MM.1S (cell line): Measurements from ENCODE around the gene SLC12A2.

Experiments used
- DNase-seq: peaks from one replicate; pipeline ENCODE4 v3.0.0-alpha.2; 2015
- H2AFZ ChIP-seq: fragments of 300-600 bp; sonication (generic); 2 replicates; pipeline ENCODE4 v1.6.0; 2016; ENCODE audit warnings: antibody characterized with exemption, low read length
- H3F3A ChIP-seq: fragments of 300-600 bp; sonication (generic); 2 replicates; pipeline ENCODE4 v1.6.1; 2016; ENCODE audit warnings: mild to moderate bottlenecking, antibody characterized with exemption, low read length, moderate library complexity, mixed read lengths; ENCODE audit not compliant: insufficient read depth
- H3K27ac ChIP-seq: fragments of 300-600 bp; sonication (generic); 2 replicates; pipeline ENCODE4 v1.5.1; 2016; ENCODE audit warnings: mild to moderate bottlenecking, low read length
- H3K27me3 ChIP-seq: fragments of 300-600 bp; sonication (generic); replicated peaks from 2 replicates; pipeline ENCODE4 v1.6.0; 2016; ENCODE audit warnings: low read length; ENCODE audit not compliant: insufficient read depth
- H3K36me3 ChIP-seq: fragments of 300-600 bp; sonication (generic); replicated peaks from 2 replicates; pipeline ENCODE4 v1.6.1; 2016; ENCODE audit warnings: mild to moderate bottlenecking, low read length, mixed read lengths; ENCODE audit not compliant: insufficient read depth
- H3K4me1 ChIP-seq: fragments of 300-600 bp; sonication (generic); 2 replicates; pipeline ENCODE4 v1.6.1; 2016; ENCODE audit warnings: low read length, mixed read lengths
- H3K4me2 ChIP-seq: fragments of 300-600 bp; sonication (generic); 2 replicates; pipeline ENCODE4 v1.6.0; 2016; ENCODE audit warnings: low read depth, low read length
- H3K4me3 ChIP-seq: fragments of 300-600 bp; sonication (generic); 2 replicates; pipeline ENCODE4 v1.5.1; 2016; ENCODE audit warnings: low read length, mixed read lengths
- H3K79me2 ChIP-seq: fragments of 300-600 bp; sonication (generic); 2 replicates; pipeline ENCODE4 v1.6.1; 2016; ENCODE audit warnings: mixed run types, low read length, mixed read lengths
- H3K9ac ChIP-seq: fragments of 300-600 bp; sonication (generic); 2 replicates; pipeline ENCODE4 v1.6.1; 2016; ENCODE audit warnings: low read length, mixed read lengths
- H3K9me2 ChIP-seq: fragments of 300-600 bp; sonication (generic); replicated peaks from 2 replicates; pipeline ENCODE4 v1.6.1; 2016; ENCODE audit warnings: mild to moderate bottlenecking, low read length, mixed read lengths; ENCODE audit not compliant: insufficient read depth
- H3K9me3 ChIP-seq: fragments of 300-600 bp; sonication (generic); replicated peaks from 2 replicates; pipeline ENCODE4 v1.6.1; 2016; ENCODE audit warnings: mild to moderate bottlenecking, low read length, mixed read lengths; ENCODE audit not compliant: insufficient read depth
- H4K20me1 ChIP-seq: fragments of 300-600 bp; sonication (generic); 2 replicates; pipeline ENCODE4 v1.6.1; 2016; ENCODE audit warnings: mild to moderate bottlenecking, low read length, moderate library complexity, mixed read lengths; ENCODE audit not compliant: insufficient read depth
- EZH2 ChIP-seq: fragments of 300-600 bp; sonication (generic); optimal IDR thresholded peaks from 2 replicates; pipeline ENCODE3; 2017; ENCODE audit warnings: low read depth, mild to moderate bottlenecking, antibody characterized with exemption, low read length, mixed read lengths
- EZH2phosphoT487 ChIP-seq: fragments of 300-600 bp; sonication (generic); IDR thresholded peaks from 2 replicates; pipeline ENCODE4 v1.6.1; 2018; ENCODE audit warnings: antibody characterized with exemption, low read length
- TF ChIP-seq, protein P1 (sequence below): fragments of 300-600 bp; sonication (generic); IDR thresholded peaks from 2 replicates; pipeline ENCODE4 v1.5.1; 2016; ENCODE audit warnings: antibody characterized with exemption, low read length, mixed read lengths

SLC12A2 gene

GRCh38 chr5:128074953-128075352 is 8.6 kb upstream of the SLC12A2 start:
- TF ChIP-seq EZH2 (no peak), EZH2phosphoT487 (no peak)
- TF ChIP-seq, protein P1, sequence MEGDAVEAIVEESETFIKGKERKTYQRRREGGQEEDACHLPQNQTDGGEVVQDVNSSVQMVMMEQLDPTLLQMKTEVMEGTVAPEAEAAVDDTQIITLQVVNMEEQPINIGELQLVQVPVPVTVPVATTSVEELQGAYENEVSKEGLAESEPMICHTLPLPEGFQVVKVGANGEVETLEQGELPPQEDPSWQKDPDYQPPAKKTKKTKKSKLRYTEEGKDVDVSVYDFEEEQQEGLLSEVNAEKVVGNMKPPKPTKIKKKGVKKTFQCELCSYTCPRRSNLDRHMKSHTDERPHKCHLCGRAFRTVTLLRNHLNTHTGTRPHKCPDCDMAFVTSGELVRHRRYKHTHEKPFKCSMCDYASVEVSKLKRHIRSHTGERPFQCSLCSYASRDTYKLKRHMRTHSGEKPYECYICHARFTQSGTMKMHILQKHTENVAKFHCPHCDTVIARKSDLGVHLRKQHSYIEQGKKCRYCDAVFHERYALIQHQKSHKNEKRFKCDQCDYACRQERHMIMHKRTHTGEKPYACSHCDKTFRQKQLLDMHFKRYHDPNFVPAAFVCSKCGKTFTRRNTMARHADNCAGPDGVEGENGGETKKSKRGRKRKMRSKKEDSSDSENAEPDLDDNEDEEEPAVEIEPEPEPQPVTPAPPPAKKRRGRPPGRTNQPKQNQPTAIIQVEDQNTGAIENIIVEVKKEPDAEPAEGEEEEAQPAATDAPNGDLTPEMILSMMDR: no peak
- no peaks in the 10 kb centered on the region; the same call in 1 of the 2 replicates for H3K9me3 ChIP-seq
- no peak overlapping the region for H3K9ac ChIP-seq
- H3F3A ChIP-seq: no peaks in the 10 kb centered on the region
- no peak overlapping the region for H3K27ac ChIP-seq
- no peak overlapping the region for H3K4me3 ChIP-seq
- no peaks in the 10 kb centered on the region for H3K36me3 ChIP-seq
- no peaks in the 10 kb centered on the region for H4K20me1 ChIP-seq
- no peaks in the 10 kb centered on the region for H3K79me2 ChIP-seq
- no peaks in the 10 kb centered on the region for H3K4me1 ChIP-seq
- H3K27me3 ChIP-seq: no peaks in the 10 kb centered on the region
- H3K4me2 ChIP-seq: no peak overlapping the region
- no peak for DNase-seq
- no peak overlapping the region for H2AFZ ChIP-seq
- H3K9me2 ChIP-seq: no peaks in the 10 kb centered on the region

DNA sequence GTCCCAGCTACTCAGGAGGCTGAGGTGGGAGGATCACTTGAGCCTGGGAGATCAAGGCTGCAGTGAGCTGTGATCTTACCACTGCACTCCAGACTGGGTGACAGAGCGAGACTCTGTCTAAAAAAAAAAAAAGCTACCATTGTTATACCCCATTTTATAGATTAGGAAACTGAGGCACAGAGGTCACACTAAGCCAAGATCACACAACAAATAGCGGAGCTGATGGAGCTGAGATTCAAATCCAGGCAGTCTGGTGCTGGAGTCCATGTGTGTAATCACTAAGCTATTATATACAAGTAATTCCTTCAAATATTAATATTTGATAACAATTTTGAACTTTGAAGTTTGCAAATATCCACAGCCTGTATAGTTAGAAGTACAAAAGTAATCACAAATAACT is 6.0 kb upstream of the SLC12A2 start:
- H3K27ac ChIP-seq: no peak overlapping the region
- no peaks in the 10 kb centered on the region for H4K20me1 ChIP-seq
- 0 out of 2 replicates have a peak, but pooled peaks cover 5% of the 10 kb centered on the region for H3K4me1 ChIP-seq
- no peak overlapping the region for H2AFZ ChIP-seq
- no peaks in the 10 kb centered on the region; the same call in 1 of the 2 replicates for H3K9me3 ChIP-seq
- DNase-seq: no peak
- no peak overlapping the region for H3K9ac ChIP-seq
- peaks cover 4% of the 10 kb centered on the region for H3F3A ChIP-seq
- no peaks in the 10 kb centered on the region for H3K36me3 ChIP-seq
- H3K27me3 ChIP-seq: no peaks in the 10 kb centered on the region
- no peak overlapping the region for H3K4me3 ChIP-seq
- H3K79me2 ChIP-seq: no peaks in the 10 kb centered on the region
- no peak overlapping the region for H3K4me2 ChIP-seq
- TF ChIP-seq EZH2phosphoT487 (no peak), EZH2 (no peak)
- TF ChIP-seq, protein P1: no peak
- no peaks in the 10 kb centered on the region for H3K9me2 ChIP-seq

DNA sequence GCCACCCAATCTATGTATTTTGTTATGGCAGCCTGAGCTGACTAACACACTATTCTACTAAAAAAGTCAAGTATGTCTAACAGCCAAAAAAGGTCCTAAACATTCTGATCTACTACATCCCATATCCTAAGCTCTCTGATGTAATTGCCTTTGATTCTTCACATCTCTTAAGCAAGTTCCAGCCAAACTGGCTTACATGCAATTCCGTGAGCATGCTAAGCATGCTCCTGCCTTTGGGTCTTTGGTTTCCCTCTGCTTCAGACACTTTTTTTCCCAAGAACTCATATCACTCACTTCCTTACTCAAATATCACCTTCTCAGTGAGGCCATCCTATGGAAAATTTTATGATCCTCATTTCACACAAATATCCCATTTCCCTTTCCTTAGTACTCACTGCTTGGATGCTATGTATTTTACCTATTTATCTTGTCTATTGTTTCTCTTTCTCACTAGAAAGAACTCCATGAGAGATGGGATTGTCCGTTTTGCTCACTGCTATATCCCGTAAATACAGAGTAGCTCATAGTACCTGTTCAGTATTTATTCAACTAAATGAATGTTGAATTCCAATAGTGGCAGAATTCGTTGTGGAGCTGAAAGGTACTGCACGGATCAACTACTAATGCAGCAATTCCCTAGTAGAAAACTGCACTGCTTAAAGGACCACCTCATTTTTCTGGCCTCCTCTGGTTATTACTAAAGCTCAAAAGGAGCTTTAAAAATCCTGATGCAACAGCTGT is 2.3 kb upstream of the SLC12A2 start:
- Histone ChIP-seq H3K4me1 (peaks cover 14% of the 10 kb centered on the region), H3K27ac (no peak overlapping the region), H3K4me3 (peak overlapping the region; percentile 74), H2AFZ (peak overlapping the region; percentile 93; the same call in 1 of the 2 replicates), H3K27me3 (no peaks in the 10 kb centered on the region), H3K9me3 (no peaks in the 10 kb centered on the region), H3K4me2 (peak overlapping the region; percentile 86), H3F3A (peaks cover 11% of the 10 kb centered on the region), H3K36me3 (no peaks in the 10 kb centered on the region), H4K20me1 (no peaks in the 10 kb centered on the region), H3K9me2 (no peaks in the 10 kb centered on the region), H3K79me2 (peaks cover 19% of the 10 kb centered on the region), H3K9ac (peak overlapping the region; percentile 85; the same call in 1 of the 2 replicates)
- DNase-seq: no peak
- TF ChIP-seq EZH2phosphoT487 (no peak), EZH2 (no peak)
- TF ChIP-seq, protein P1: no peak
